Liver (tissue), 9 donors: ENCODE measurements around the gene LPGAT1. TPM values are rescaled to one million over a fixed set of nuclear protein-coding genes. Genes with fewer than 3 reads are reported as not detected.

Source experiments
- DNase-seq: peaks from one replicate; pipeline ENCODE4 v3.0.0-alpha.2; 2017; ENCODE audit warnings: low spot score
- H3K27ac ChIP-seq, 2 donors: one replicate each; pipeline ENCODE4 v1.7.0; 2013; ENCODE audit warnings: inconsistent platforms in 2 of 2, low read length in 2 of 2, control low read depth in 1 of 2, low read depth in 1 of 2, mild to moderate bottlenecking in 1 of 2
- H3K27me3 ChIP-seq, 4 donors: one replicate each; pipeline versions ENCODE4 v1.6.1 to v1.7.0; 2013; ENCODE audit warnings: low read length in 3 of 4, inconsistent platforms in 1 of 4, mild to moderate bottlenecking in 1 of 4, moderate library complexity in 1 of 4; ENCODE audit not compliant: control insufficient read depth in 4 of 4, insufficient read depth in 4 of 4
- H3K36me3 ChIP-seq, 4 donors: one replicate each; pipeline versions ENCODE4 v1.6.1 to v1.7.0; 2013; ENCODE audit warnings: low read length in 3 of 4, mild to moderate bottlenecking in 3 of 4, low read depth in 1 of 4, moderate library complexity in 1 of 4; ENCODE audit not compliant: control insufficient read depth in 4 of 4, insufficient read depth in 3 of 4
- H3K4me1 ChIP-seq, 4 donors: one replicate each; pipeline versions ENCODE4 v1.6.1 to v1.7.0; 2013; ENCODE audit warnings: low read length in 3 of 4, mild to moderate bottlenecking in 3 of 4, moderate library complexity in 1 of 4; ENCODE audit not compliant: control insufficient read depth in 4 of 4, insufficient read depth in 4 of 4
- H3K4me3 ChIP-seq, 3 donors: one replicate each; pipeline versions ENCODE4 v1.6.1 to v1.7.0; 2013; ENCODE audit warnings: low read length in 3 of 3, control low read depth in 1 of 3, low read depth in 1 of 3, mild to moderate bottlenecking in 1 of 3
- H3K9ac ChIP-seq, 2 donors: one replicate each; pipeline ENCODE4 v1.7.0; 2013; ENCODE audit warnings: low read length in 2 of 2, mild to moderate bottlenecking in 2 of 2, moderate library complexity in 2 of 2, control low read depth in 1 of 2, low read depth in 1 of 2
- H3K9me3 ChIP-seq, 4 donors: one replicate each; pipeline versions ENCODE4 v1.6.1 to v1.7.0; 2013; ENCODE audit warnings: low read length in 3 of 4; ENCODE audit not compliant: control insufficient read depth in 4 of 4
- EGR1 ChIP-seq, 2 donors: IDR thresholded peaks; 2 replicates each; pipeline ENCODE4 v1.6.1; 2016 to 2018; ENCODE audit warnings: antibody characterized with exemption in 2 of 2, low read depth in 2 of 2
- FOXA1 ChIP-seq: IDR thresholded peaks from 2 replicates; pipeline ENCODE4 v1.6.1; 2016; ENCODE audit warnings: antibody characterized with exemption
- FOXA2 ChIP-seq: IDR thresholded peaks from 2 replicates; pipeline ENCODE4 v1.6.1; 2016; ENCODE audit warnings: antibody characterized with exemption
- GABPA ChIP-seq, 2 donors: IDR thresholded peaks in 1 of 2; conservative IDR thresholded peaks in 1 of 2; 2 replicates each; pipeline ENCODE4 v1.6.1; 2016; ENCODE audit warnings: antibody characterized with exemption in 2 of 2, mild to moderate bottlenecking in 1 of 2, moderate library complexity in 1 of 2
- HNF4A ChIP-seq, 2 donors: conservative IDR thresholded peaks; 2 replicates each; pipeline ENCODE4 v1.6.1; 2016; ENCODE audit warnings: antibody characterized with exemption in 2 of 2, mild to moderate bottlenecking in 2 of 2
- HNF4G ChIP-seq: IDR thresholded peaks from 2 replicates; pipeline ENCODE4 v1.6.1; 2016; ENCODE audit warnings: antibody characterized with exemption
- JUND ChIP-seq, 2 donors: IDR thresholded peaks; 2 replicates each; pipeline ENCODE4 v1.6.1; 2016; ENCODE audit warnings: antibody characterized with exemption in 2 of 2
- NR2F2 ChIP-seq: IDR thresholded peaks from 2 replicates; pipeline ENCODE4 v1.6.1; 2016; ENCODE audit warnings: antibody characterized with exemption
- RAD21 ChIP-seq, 2 donors: IDR thresholded peaks; 2 replicates each; pipeline ENCODE4 v1.6.1; 2016; ENCODE audit warnings: antibody characterized with exemption in 2 of 2, mild to moderate bottlenecking in 2 of 2
- RXRA ChIP-seq, 2 donors: IDR thresholded peaks; 2 replicates each; pipeline ENCODE4 v1.6.1; 2017 to 2018; ENCODE audit warnings: antibody characterized with exemption in 2 of 2, mild to moderate bottlenecking in 1 of 2
- SP1 ChIP-seq: IDR thresholded peaks from 2 replicates; pipeline ENCODE4 v1.6.1; 2018; ENCODE audit warnings: antibody characterized with exemption, mild to moderate bottlenecking
- TAF1 ChIP-seq: conservative IDR thresholded peaks from 2 replicates; pipeline ENCODE4 v1.6.1; 2016; ENCODE audit warnings: antibody characterized with exemption, mild to moderate bottlenecking
- YY1 ChIP-seq: IDR thresholded peaks from 2 replicates; pipeline ENCODE4 v1.6.1; 2016; ENCODE audit warnings: antibody characterized with exemption, mild to moderate bottlenecking
- WGBS: extraction: QIAGEN DNeasy Blood & Tissue Kit; methylation state at CpG from one replicate; pipeline ENCODE4 v1.1.7; 2013; 5-methylcytosine and 5-hydroxymethylcytosine counted together
- polyA plus RNA-seq, 2 donors: library from polyadenylated mRNA; stranded (reverse) in 1 of 2; unstranded in 1 of 2; fragments of 200-250 nt in 1 of 2; fragments of >200 nt in 1 of 2; fragmentation: Nextera tagmentation in 1 of 2; extraction: Ambion mirVana in 1 of 2; gene quantifications; one replicate each; pipeline versions ENCODE4 v1.2.1 to v1.2.3, GENCODE V29; 2013 to 2015
- total RNA-seq, 2 donors: library from RNA; depleted of rRNA; stranded (reverse); fragments of >200 nt; gene quantifications; one replicate each; pipeline ENCODE4 v1.2.3, GENCODE V29; 2014
- TF ChIP-seq, protein P1 (sequence below): IDR thresholded peaks from 2 replicates; pipeline ENCODE4 v1.6.1; 2016; ENCODE audit warnings: antibody characterized with exemption
- TF ChIP-seq, protein P2 (sequence below): IDR thresholded peaks from 2 replicates; pipeline ENCODE4 v1.6.1; 2016; ENCODE audit warnings: antibody characterized with exemption, mild to moderate bottlenecking
- TF ChIP-seq, protein P3 (sequence below): IDR thresholded peaks from 2 replicates; pipeline ENCODE4 v1.6.1; 2016; ENCODE audit warnings: antibody characterized with exemption
- TF ChIP-seq, protein P4 (sequence below): IDR thresholded peaks from 2 replicates; pipeline ENCODE4 v1.6.1; 2016; ENCODE audit warnings: antibody characterized with exemption
- TF ChIP-seq, protein P5 (sequence below): fragments of 150-350 bp; IDR thresholded peaks from 2 replicates; pipeline ENCODE4 v1.5.1; 2017; ENCODE audit warnings: improper control_type of control experiment, low read depth, low read length; ENCODE audit not compliant: missing input control
- donor health status: healthy.
- donor health status: healthy.
- donor health status: healthy.
- donor health status: healthy.
- donor health status: healthy.

The LPGAT1 gene
- total and polyA plus RNA-seq, 4 donors = 11.6 to 53.8 (median 32.2) TPM

DNA sequence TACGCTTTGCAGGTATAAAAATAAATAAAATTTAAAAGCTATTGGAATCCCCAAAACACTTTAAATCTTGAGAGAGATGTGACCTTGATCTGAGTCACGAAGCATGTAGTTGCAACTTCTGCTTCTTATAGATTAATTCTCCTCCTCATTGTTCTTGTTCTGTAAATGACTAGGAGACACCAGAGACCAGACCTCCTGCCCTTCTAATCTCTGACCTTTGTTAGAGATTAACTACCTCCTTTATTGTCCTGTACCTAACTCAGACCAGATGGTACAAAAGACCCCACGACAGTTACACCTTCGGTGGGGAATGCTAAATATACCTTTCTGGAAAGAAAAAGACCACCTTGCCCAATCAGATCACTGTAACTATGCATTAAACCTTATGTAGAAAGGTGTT lies 78.2 kb downstream of the LPGAT1 start:
- TF ChIP-seq RXRA (IDR thresholded peaks at IDR 0.05) (no peak), NR2F2 (no peak), YY1 (no peak), HNF4G (no peak), TAF1 (no peak), RAD21 (IDR thresholded peaks at IDR 0.05) (no peak), HNF4A (conservative IDR thresholded peaks at IDR 0.05) (no peak), FOXA2 (no peak), GABPA (IDR thresholded peaks at IDR 0.05 in 1 of 2, conservative IDR thresholded peaks at IDR 0.05 in 1 of 2) (no peak), FOXA1 (no peak), JUND (IDR thresholded peaks at IDR 0.05) (no peak), EGR1 (IDR thresholded peaks at IDR 0.05; ENCODE audit: low read depth in 2 of 2) (no peak), SP1 (no peak)
- TF ChIP-seq, protein P1, sequence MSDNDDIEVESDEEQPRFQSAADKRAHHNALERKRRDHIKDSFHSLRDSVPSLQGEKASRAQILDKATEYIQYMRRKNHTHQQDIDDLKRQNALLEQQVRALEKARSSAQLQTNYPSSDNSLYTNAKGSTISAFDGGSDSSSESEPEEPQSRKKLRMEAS = no peak
- TF ChIP-seq, protein P2, sequence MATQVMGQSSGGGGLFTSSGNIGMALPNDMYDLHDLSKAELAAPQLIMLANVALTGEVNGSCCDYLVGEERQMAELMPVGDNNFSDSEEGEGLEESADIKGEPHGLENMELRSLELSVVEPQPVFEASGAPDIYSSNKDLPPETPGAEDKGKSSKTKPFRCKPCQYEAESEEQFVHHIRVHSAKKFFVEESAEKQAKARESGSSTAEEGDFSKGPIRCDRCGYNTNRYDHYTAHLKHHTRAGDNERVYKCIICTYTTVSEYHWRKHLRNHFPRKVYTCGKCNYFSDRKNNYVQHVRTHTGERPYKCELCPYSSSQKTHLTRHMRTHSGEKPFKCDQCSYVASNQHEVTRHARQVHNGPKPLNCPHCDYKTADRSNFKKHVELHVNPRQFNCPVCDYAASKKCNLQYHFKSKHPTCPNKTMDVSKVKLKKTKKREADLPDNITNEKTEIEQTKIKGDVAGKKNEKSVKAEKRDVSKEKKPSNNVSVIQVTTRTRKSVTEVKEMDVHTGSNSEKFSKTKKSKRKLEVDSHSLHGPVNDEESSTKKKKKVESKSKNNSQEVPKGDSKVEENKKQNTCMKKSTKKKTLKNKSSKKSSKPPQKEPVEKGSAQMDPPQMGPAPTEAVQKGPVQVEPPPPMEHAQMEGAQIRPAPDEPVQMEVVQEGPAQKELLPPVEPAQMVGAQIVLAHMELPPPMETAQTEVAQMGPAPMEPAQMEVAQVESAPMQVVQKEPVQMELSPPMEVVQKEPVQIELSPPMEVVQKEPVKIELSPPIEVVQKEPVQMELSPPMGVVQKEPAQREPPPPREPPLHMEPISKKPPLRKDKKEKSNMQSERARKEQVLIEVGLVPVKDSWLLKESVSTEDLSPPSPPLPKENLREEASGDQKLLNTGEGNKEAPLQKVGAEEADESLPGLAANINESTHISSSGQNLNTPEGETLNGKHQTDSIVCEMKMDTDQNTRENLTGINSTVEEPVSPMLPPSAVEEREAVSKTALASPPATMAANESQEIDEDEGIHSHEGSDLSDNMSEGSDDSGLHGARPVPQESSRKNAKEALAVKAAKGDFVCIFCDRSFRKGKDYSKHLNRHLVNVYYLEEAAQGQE = no peak
- TF ChIP-seq, protein P3, sequence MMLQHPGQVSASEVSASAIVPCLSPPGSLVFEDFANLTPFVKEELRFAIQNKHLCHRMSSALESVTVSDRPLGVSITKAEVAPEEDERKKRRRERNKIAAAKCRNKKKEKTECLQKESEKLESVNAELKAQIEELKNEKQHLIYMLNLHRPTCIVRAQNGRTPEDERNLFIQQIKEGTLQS = no peak
- TF ChIP-seq, protein P4, sequence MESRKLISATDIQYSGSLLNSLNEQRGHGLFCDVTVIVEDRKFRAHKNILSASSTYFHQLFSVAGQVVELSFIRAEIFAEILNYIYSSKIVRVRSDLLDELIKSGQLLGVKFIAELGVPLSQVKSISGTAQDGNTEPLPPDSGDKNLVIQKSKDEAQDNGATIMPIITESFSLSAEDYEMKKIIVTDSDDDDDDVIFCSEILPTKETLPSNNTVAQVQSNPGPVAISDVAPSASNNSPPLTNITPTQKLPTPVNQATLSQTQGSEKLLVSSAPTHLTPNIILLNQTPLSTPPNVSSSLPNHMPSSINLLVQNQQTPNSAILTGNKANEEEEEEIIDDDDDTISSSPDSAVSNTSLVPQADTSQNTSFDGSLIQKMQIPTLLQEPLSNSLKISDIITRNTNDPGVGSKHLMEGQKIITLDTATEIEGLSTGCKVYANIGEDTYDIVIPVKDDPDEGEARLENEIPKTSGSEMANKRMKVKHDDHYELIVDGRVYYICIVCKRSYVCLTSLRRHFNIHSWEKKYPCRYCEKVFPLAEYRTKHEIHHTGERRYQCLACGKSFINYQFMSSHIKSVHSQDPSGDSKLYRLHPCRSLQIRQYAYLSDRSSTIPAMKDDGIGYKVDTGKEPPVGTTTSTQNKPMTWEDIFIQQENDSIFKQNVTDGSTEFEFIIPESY = no peak
- TF ChIP-seq, protein P5, sequence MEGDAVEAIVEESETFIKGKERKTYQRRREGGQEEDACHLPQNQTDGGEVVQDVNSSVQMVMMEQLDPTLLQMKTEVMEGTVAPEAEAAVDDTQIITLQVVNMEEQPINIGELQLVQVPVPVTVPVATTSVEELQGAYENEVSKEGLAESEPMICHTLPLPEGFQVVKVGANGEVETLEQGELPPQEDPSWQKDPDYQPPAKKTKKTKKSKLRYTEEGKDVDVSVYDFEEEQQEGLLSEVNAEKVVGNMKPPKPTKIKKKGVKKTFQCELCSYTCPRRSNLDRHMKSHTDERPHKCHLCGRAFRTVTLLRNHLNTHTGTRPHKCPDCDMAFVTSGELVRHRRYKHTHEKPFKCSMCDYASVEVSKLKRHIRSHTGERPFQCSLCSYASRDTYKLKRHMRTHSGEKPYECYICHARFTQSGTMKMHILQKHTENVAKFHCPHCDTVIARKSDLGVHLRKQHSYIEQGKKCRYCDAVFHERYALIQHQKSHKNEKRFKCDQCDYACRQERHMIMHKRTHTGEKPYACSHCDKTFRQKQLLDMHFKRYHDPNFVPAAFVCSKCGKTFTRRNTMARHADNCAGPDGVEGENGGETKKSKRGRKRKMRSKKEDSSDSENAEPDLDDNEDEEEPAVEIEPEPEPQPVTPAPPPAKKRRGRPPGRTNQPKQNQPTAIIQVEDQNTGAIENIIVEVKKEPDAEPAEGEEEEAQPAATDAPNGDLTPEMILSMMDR = no peak
- Histone ChIP-seq H3K9me3 (no peaks in the 10 kb centered on the region), H3K27me3 (no peaks in the 10 kb centered on the region), H3K27ac (no peak overlapping the region), H3K4me3 (no peak overlapping the region), H3K9ac (no peak overlapping the region), H3K36me3 (peaks cover 7 to 37% (median 29%) of the 10 kb centered on the region in 4 donors), H3K4me1 (no peaks in the 10 kb centered on the region)
- DNase-seq = no peak
- 75% methylated on average over 4 of the region's 4 CpGs for WGBS
